ENCODE data around the gene MIOX. TPM values are rescaled to one million over a fixed set of nuclear protein-coding genes. Genes with fewer than 3 reads are reported as not detected.
"Not testable (repeated sequence)": the region's sequence is repeated elsewhere in the genome, so short reads cannot be mapped to it uniquely, and the experiment has no call there.

MIOX gene
- total RNA-seq, 4 donors from 2014 or later = not detected

GRCh38 chr22:50513175-50513574 is 26.5 kb downstream of the MIOX start:
- DNase-seq (ENCODE audit: low spot score in 2 of 2) = no peak
- 95 to 98% methylated on average over 14 to 15 of the region's 15 CpGs for WGBS, 2 donors
- TF ChIP-seq POLR2A (IDR thresholded peaks at IDR 0.05) (no peak), CTCF (IDR thresholded peaks at IDR 0.05) (no peak)
- H3K4me3 ChIP-seq (ENCODE audit: low read depth, poor library complexity, severe bottlenecking) = no peak overlapping the region
- intact Hi-C loops (cut with DNase I; ENCODE audit: low total_unique reads) = no loop called here

DNA sequence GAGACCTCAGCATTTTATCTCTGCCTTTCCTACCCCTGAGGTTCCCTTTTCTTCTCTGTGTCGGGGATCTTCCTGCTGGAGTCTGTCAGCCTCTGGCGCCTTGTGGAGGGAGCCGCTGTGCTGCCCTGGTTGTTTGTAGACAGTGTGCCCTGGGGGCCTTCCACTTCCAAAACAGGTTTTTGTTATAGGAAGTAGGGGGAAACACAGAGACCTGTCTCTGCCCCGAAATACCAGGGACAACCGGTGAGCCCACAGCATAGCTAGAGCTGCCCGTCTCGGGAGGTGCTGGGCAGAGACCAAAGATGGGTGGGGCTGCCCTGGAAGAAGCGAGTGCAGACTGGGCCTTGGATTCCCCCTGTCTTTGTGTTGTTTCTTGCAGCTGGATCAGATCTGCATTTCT is 29.4 kb downstream of the MIOX start:
- H3K4me3 ChIP-seq (ENCODE audit: low read depth, poor library complexity, severe bottlenecking) = no peak overlapping the region
- TF ChIP-seq CTCF (IDR thresholded peaks at IDR 0.05) = no peak
- TF ChIP-seq POLR2A (IDR thresholded peaks at IDR 0.05) = no peak
- no peak for DNase-seq (ENCODE audit: low spot score in 2 of 2)
- intact Hi-C loops (cut with DNase I; ENCODE audit: low total_unique reads) = no loop called here
- WGBS, 2 donors = 46 to 54% methylated on average over 8 of the region's 8 CpGs

GRCh38 chr22:50516891-50517290 is 30.2 kb downstream of the MIOX start:
- WGBS, 2 donors = 77 to 81% methylated on average over 15 to 16 of the region's 16 CpGs
- no peak overlapping the region for H3K4me3 ChIP-seq (ENCODE audit: low read depth, poor library complexity, severe bottlenecking)
- intact Hi-C loops (cut with DNase I; ENCODE audit: low total_unique reads) = no loop called here
- DNase-seq (ENCODE audit: low spot score in 2 of 2) = no peak
- no peak for TF ChIP-seq CTCF (IDR thresholded peaks at IDR 0.05)
- TF ChIP-seq POLR2A (IDR thresholded peaks at IDR 0.05) = no peak

GRCh38 chr22:50517495-50518260 is 31.0 kb downstream of the MIOX start:
- 86 to 88% methylated on average over 18 to 19 of the region's 20 CpGs for WGBS, 2 donors
- no peak for DNase-seq (ENCODE audit: low spot score in 2 of 2)
- TF ChIP-seq POLR2A (IDR thresholded peaks at IDR 0.05) (no peak), CTCF (IDR thresholded peaks at IDR 0.05) (no peak)
- H3K4me3 ChIP-seq (ENCODE audit: low read depth, poor library complexity, severe bottlenecking) = no peak overlapping the region
- intact Hi-C loops (cut with DNase I; ENCODE audit: low total_unique reads) = no loop called here

GRCh38 chr22:50518606-50519005 is 31.9 kb downstream of the MIOX start:
- 93 to 97% methylated on average over 5 to 7 of the region's 7 CpGs for WGBS, 2 donors
- DNase-seq (ENCODE audit: low spot score in 2 of 2) = no peak
- no peak for TF ChIP-seq CTCF (IDR thresholded peaks at IDR 0.05)
- no peak for TF ChIP-seq POLR2A (IDR thresholded peaks at IDR 0.05)
- H3K4me3 ChIP-seq (ENCODE audit: low read depth, poor library complexity, severe bottlenecking) = no peak overlapping the region
- intact Hi-C loops (cut with DNase I; ENCODE audit: low total_unique reads) = no loop called here

GRCh38 chr22:50519151-50519550 is 32.5 kb downstream of the MIOX start:
- no peak for TF ChIP-seq CTCF (IDR thresholded peaks at IDR 0.05)
- TF ChIP-seq POLR2A (IDR thresholded peaks at IDR 0.05) = no peak
- intact Hi-C loops (cut with DNase I; ENCODE audit: low total_unique reads) = no loop called here
- WGBS, 2 donors = 85 to 94% methylated on average over 6 to 8 of the region's 8 CpGs
- no peak overlapping the region for H3K4me3 ChIP-seq (ENCODE audit: low read depth, poor library complexity, severe bottlenecking)
- no peak for DNase-seq (ENCODE audit: low spot score in 2 of 2)

GRCh38 chr22:50520184-50520583 is 33.5 kb downstream of the MIOX start:
- intact Hi-C loops (cut with DNase I; ENCODE audit: low total_unique reads); H3K4me3 ChIP-seq (ENCODE audit: low read depth, poor library complexity, severe bottlenecking); DNase-seq (ENCODE audit: low spot score in 2 of 2): not testable (repeated sequence)
- whole genome bisulfite sequencing, 2 donors = 96% methylated on average over 8 of the region's 8 CpGs

Measured in lower leg skin (tissue), 4 donors.